Fibroblast of lung (primary cell): ENCODE measurements around the gene MLPH.

Source experiments
- EZH2 ChIP-seq: IDR thresholded peaks from 2 replicates; pipeline ENCODE4 v1.5.1; 2012; ENCODE audit warnings: low read length, control low read depth, mild to moderate bottlenecking; ENCODE audit errors: missing control alignments
- TF ChIP-seq, protein P1 (sequence below), 2 donors: IDR thresholded peaks in 1 of 2; conservative IDR thresholded peaks in 1 of 2; 1 replicate in 1 of 2; 2 replicates in 1 of 2; pipeline ENCODE4 v1.5.1; 2011 to 2012; ENCODE audit warnings: low read length in 2 of 2, control low read depth in 1 of 2, inconsistent platforms in 1 of 2, low read depth in 1 of 2, mild to moderate bottlenecking in 1 of 2

DNA sequence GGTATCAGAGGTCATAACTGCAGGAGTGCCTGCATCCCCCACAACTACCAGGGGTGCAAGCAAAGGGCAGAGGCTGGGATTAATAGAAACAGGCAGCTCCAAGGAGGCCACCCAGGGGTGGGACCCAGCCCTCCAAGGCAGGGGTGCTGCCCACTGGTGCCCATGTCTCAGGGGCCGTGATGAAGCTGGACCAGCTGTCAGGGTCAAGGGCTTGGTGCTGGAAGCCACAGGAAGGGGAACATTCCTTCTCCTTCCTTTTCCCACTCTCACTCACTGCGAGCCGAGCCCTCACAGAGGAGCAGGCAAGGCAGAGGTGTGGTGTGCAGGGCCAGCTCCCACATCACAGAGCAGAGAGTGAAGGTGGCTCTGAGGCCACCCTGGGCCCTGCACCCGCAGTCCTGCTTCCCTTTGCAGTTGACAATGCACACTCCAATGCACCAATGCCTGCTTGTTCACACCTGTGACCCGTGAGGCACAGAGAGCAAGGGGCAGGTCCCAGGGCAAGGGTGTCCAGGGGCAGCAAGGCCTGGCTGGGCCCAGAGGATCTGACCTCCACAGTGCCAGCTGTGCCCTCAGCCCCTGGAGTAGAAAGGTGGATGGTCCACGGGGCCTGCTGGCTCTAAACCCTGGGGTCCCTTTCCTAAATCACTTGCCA, 28.7 kb downstream of the MLPH start:
- TF ChIP-seq, protein P1, sequence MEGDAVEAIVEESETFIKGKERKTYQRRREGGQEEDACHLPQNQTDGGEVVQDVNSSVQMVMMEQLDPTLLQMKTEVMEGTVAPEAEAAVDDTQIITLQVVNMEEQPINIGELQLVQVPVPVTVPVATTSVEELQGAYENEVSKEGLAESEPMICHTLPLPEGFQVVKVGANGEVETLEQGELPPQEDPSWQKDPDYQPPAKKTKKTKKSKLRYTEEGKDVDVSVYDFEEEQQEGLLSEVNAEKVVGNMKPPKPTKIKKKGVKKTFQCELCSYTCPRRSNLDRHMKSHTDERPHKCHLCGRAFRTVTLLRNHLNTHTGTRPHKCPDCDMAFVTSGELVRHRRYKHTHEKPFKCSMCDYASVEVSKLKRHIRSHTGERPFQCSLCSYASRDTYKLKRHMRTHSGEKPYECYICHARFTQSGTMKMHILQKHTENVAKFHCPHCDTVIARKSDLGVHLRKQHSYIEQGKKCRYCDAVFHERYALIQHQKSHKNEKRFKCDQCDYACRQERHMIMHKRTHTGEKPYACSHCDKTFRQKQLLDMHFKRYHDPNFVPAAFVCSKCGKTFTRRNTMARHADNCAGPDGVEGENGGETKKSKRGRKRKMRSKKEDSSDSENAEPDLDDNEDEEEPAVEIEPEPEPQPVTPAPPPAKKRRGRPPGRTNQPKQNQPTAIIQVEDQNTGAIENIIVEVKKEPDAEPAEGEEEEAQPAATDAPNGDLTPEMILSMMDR (conservative IDR thresholded peaks at IDR 0.05 in 1 of 2, IDR thresholded peaks at IDR 0.05 in 1 of 2; ENCODE audit: low read depth in 1 of 2, low read length in 2 of 2), result no peak
- TF ChIP-seq EZH2, result no peak
